K562 (cell line): ENCODE results near the gene CAV1. TPM values are rescaled to one million over a fixed set of nuclear protein-coding genes. Genes with fewer than 3 reads are reported as not detected.

Experiments
- AFF1 ChIP-seq, 2 experiments: fragments of 450-650 bp; IDR thresholded peaks; 2 replicates each; pipeline ENCODE4 v1.6.1; 2018; ENCODE audit warnings: mild to moderate bottlenecking in 2 of 2, low read depth in 1 of 2; ENCODE audit not compliant: partially characterized antibody in 2 of 2
- CHD4 ChIP-seq: fragments of 200-600 bp; sonication (generic); IDR thresholded peaks from 3 replicates; pipeline ENCODE4 v1.6.1; 2012; ENCODE audit warnings: low read depth, mild to moderate bottlenecking, mixed read lengths, low read length, inconsistent platforms; ENCODE audit not compliant: insufficient read depth, insufficient replicate concordance, poor library complexity, severe bottlenecking
- CREM ChIP-seq: IDR thresholded peaks from 2 replicates; pipeline ENCODE4 v1.6.1; 2014; ENCODE audit warnings: antibody characterized with exemption, low read depth
- DEAF1 ChIP-seq: fragments of 450-650 bp; formaldehyde crosslinking; IDR thresholded peaks from 2 replicates; pipeline ENCODE4 v1.4.0; 2020; ENCODE audit warnings: mild to moderate bottlenecking, moderate library complexity
- DPF2 ChIP-seq: fragments of 450-650 bp; IDR thresholded peaks from 2 replicates; pipeline ENCODE4 v1.6.1; 2016
- HINFP ChIP-seq: fragments of 450-650 bp; conservative IDR thresholded peaks from 2 replicates; pipeline ENCODE4 v1.6.1; 2016; ENCODE audit warnings: missing genetic modification characterization, low read depth, mild to moderate bottlenecking, control low read depth, missing compliant biosample characterization
- JUND ChIP-seq, 2 experiments: IDR thresholded peaks; 2 replicates in 1 of 2; 3 replicates in 1 of 2; pipeline ENCODE4 v1.6.1; 2011; ENCODE audit warnings: borderline replicate concordance in 2 of 2, low read depth in 2 of 2, low read length in 2 of 2, improper control_type of control experiment in 1 of 2, missing biosample characterization in 1 of 2, missing genetic modification characterization in 1 of 2, missing genetic modification reagents in 1 of 2
- NFRKB ChIP-seq: fragments of 450-650 bp; IDR thresholded peaks from 2 replicates; pipeline ENCODE4 v1.6.1; 2016; ENCODE audit warnings: low read depth
- NKRF ChIP-seq: fragments of 450-650 bp; IDR thresholded peaks from 2 replicates; pipeline ENCODE4 v1.6.1; 2016; ENCODE audit warnings: borderline replicate concordance
- RB1 ChIP-seq: fragments of 450-650 bp; IDR thresholded peaks from 2 replicates; pipeline ENCODE4 v1.6.1; 2017; ENCODE audit warnings: low read depth, mild to moderate bottlenecking
- SIN3A ChIP-seq, 2 experiments: fragments of 150-350 bp in 1 of 2; IDR thresholded peaks; 2 replicates each; pipeline ENCODE4 v1.6.1; 2011 to 2016; ENCODE audit warnings: borderline replicate concordance in 2 of 2, low read depth in 2 of 2, low read length in 2 of 2, mild to moderate bottlenecking in 2 of 2, moderate library complexity in 2 of 2; ENCODE audit not compliant: control insufficient read depth in 1 of 2
- THRB ChIP-seq: fragments of 450-650 bp; formaldehyde crosslinking; conservative IDR thresholded peaks from 2 replicates; pipeline ENCODE4 v1.4.0; 2022; ENCODE audit warnings: mild to moderate bottlenecking, missing genetic modification characterization
- ZNF184 ChIP-seq: sonication (generic); formaldehyde crosslinking; IDR thresholded peaks from 2 replicates; pipeline ENCODE4 v1.5.0; 2020; ENCODE audit warnings: missing genetic modification reagents
- ZNF23 ChIP-seq: fragments of 250-450 bp; sonication (Bioruptor Pico); IDR thresholded peaks from 2 replicates; pipeline ENCODE4 v1.4.0; 2020; ENCODE audit warnings: mild to moderate bottlenecking
- polyA plus RNA-seq, 8 experiments: library from polyadenylated mRNA; depleted of rRNA in 4 of 8; stranded (reverse) in 5 of 8; unstranded in 3 of 8; fragments of >200 nt; fragmentation: Nextera tagmentation in 2 of 8; fragmentation: Illumina TruSeq in 1 of 8; extraction: Ambion mirVana in 2 of 8; extraction: Trizol in 1 of 8; gene quantifications; 2 replicates each; pipeline versions ENCODE4 v1.2.1 to v1.2.3, GENCODE V29; 2011 to 2014; ENCODE audit warnings: inconsistent platforms in 1 of 8, missing spikeins in 1 of 8
- total RNA-seq, 7 experiments: library from RNA; depleted of rRNA in 6 of 7; stranded (reverse); fragments of >200 nt in 6 of 7; fragmentation: Illumina TruSeq in 2 of 7; extraction: Trizol in 2 of 7; gene quantifications; 2 replicates each; pipeline versions ENCODE4 v1.2.1 to v1.2.3, GENCODE V29; 2011 to 2021; ENCODE audit warnings: low replicate concordance in 1 of 7

CAV1 gene
- total and polyA plus RNA-seq, 9 of the 15 experiments (the other 6 are each of a cell fraction or from before 2014, with no cell fraction given) = 0.08 to 1.5 (median 0.63) TPM

- no peak for TF ChIP-seq THRB (CRISPR knock-in tag)
- TF ChIP-seq CREM = 0 out of 2 replicates have a peak, but pooled peaks have one; percentile 32
- peak; percentile 18 for TF ChIP-seq CHD4
- TF ChIP-seq ZNF23 (CRISPR knock-in tag) = peak; percentile 57; the same call in 1 of the 2 replicates
- no peak for TF ChIP-seq NFRKB
- 0 out of 2 replicates have a peak, but pooled peaks have one; percentile 13 for TF ChIP-seq JUND (IDR thresholded peaks at IDR 0.05; ENCODE audit: borderline replicate concordance, low read depth, low read length)
- TF ChIP-seq JUND (tag; IDR thresholded peaks at IDR 0.05; ENCODE audit: borderline replicate concordance, low read depth, low read length) = 0 out of 3 replicates have a peak, but pooled peaks have one; percentile 27
- TF ChIP-seq AFF1 (IDR thresholded peaks at IDR 0.05; ENCODE audit: low read depth in 1 of 2, partially characterized antibody in 2 of 2) = peak in 1 of 2 experiments; percentile 8
- TF ChIP-seq RB1 = no peak
- 0 out of 2 replicates have a peak, but pooled peaks have one; percentile 28 for TF ChIP-seq DPF2
- no peak for TF ChIP-seq ZNF184
- 0 out of 2 replicates have a peak, but pooled peaks have one; percentile 11 for TF ChIP-seq DEAF1 (CRISPR knock-in tag)
- 0 out of 4 replicates have a peak, but pooled peaks of 1 of the 2 experiments have one; percentile 46 for TF ChIP-seq SIN3A (IDR thresholded peaks at IDR 0.05; ENCODE audit: borderline replicate concordance in 2 of 2, control insufficient read depth in 1 of 2, low read depth in 2 of 2, low read length in 2 of 2)
- no peak for TF ChIP-seq HINFP (tag)
- 0 out of 2 replicates have a peak, but pooled peaks have one; percentile 41 for TF ChIP-seq NKRF
Measured at GRCh38 chr7:116500078-116500853, 24.6 kb upstream of the CAV1 start (continued).
